ENCODE measurements around the gene RTL10. TPM values are rescaled to one million over a fixed set of nuclear protein-coding genes. Genes with fewer than 3 reads are reported as not detected.

RTL10 gene
- total RNA-seq, 1 donor from 2014 or later, result 20.5 TPM

DNA sequence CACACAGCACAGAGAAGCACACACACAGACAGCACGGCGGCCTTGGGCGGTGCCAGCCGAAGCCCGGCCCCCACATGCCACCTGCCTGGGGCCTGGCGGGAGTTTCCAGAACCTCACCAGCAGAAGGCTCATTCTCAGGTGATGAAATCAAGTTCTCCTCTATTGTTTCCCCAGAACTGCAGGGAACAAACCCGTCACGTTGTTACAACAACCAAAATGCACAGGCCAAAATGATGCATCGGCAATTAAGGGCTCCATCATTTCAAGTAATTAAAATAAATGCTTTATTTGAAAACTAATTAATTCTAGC, 30.8 kb downstream of the RTL10 start:
- H3K9me3 ChIP-seq, result no peaks in the 10 kb centered on the region
- H3K4me3 ChIP-seq, result no peak overlapping the region
- H3K27ac ChIP-seq, result no peak overlapping the region
- no peaks in the 10 kb centered on the region for H3K27me3 ChIP-seq
- peaks cover 5% of the 10 kb centered on the region for H3K4me1 ChIP-seq
- no peaks in the 10 kb centered on the region for H3K36me3 ChIP-seq
- DNase-seq (peak; percentile 61), ATAC-seq (peak; percentile 21)
- TF ChIP-seq, protein P1, sequence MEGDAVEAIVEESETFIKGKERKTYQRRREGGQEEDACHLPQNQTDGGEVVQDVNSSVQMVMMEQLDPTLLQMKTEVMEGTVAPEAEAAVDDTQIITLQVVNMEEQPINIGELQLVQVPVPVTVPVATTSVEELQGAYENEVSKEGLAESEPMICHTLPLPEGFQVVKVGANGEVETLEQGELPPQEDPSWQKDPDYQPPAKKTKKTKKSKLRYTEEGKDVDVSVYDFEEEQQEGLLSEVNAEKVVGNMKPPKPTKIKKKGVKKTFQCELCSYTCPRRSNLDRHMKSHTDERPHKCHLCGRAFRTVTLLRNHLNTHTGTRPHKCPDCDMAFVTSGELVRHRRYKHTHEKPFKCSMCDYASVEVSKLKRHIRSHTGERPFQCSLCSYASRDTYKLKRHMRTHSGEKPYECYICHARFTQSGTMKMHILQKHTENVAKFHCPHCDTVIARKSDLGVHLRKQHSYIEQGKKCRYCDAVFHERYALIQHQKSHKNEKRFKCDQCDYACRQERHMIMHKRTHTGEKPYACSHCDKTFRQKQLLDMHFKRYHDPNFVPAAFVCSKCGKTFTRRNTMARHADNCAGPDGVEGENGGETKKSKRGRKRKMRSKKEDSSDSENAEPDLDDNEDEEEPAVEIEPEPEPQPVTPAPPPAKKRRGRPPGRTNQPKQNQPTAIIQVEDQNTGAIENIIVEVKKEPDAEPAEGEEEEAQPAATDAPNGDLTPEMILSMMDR (IDR thresholded peaks at IDR 0.05), result no peak
- intact Hi-C loops (cut with DNase I), result no loop called here

DNA sequence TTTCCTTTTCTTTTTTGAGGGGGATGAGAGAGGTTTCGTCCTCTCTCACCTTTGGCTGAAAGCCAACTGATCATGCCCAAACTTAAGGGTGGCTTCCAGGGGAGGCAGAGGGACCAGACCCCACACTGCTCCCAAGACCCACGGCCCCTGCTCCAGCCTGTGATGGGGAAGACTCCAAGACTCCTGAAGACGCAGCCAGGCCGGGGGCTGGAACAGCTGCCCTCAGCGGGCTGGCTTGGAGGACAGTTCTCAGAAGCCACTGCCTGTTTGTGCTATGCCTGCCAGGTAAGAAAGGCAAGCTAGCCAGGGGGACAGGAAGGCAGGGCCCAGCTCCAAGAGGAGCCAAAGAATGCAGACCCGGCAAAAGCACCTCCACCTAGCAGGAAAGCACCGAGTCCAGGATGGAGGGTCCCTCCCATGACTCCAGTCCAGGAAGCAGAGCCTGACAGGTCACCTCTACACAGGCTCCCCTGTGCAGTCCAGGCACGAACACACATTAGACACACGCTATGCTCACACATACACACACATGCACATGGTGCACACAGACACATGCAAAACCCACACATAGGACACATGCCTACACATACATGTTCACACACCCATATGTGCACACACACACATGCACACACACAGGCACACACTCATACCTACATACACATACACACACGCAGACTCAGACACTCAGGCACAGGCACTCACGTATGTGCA, 31.3 kb downstream of the RTL10 start:
- no peak overlapping the region for H3K4me3 ChIP-seq
- intact Hi-C loops (cut with DNase I), result no loop called here
- H3K4me1 ChIP-seq, result peaks cover 5% of the 10 kb centered on the region
- no peaks in the 10 kb centered on the region for H3K36me3 ChIP-seq
- DNase-seq, result no peak
- TF ChIP-seq, protein P1 (IDR thresholded peaks at IDR 0.05), result no peak
- no peak overlapping the region for H3K27ac ChIP-seq
- H3K27me3 ChIP-seq, result no peaks in the 10 kb centered on the region
- ATAC-seq, result no peak
- H3K9me3 ChIP-seq, result no peaks in the 10 kb centered on the region

DNA sequence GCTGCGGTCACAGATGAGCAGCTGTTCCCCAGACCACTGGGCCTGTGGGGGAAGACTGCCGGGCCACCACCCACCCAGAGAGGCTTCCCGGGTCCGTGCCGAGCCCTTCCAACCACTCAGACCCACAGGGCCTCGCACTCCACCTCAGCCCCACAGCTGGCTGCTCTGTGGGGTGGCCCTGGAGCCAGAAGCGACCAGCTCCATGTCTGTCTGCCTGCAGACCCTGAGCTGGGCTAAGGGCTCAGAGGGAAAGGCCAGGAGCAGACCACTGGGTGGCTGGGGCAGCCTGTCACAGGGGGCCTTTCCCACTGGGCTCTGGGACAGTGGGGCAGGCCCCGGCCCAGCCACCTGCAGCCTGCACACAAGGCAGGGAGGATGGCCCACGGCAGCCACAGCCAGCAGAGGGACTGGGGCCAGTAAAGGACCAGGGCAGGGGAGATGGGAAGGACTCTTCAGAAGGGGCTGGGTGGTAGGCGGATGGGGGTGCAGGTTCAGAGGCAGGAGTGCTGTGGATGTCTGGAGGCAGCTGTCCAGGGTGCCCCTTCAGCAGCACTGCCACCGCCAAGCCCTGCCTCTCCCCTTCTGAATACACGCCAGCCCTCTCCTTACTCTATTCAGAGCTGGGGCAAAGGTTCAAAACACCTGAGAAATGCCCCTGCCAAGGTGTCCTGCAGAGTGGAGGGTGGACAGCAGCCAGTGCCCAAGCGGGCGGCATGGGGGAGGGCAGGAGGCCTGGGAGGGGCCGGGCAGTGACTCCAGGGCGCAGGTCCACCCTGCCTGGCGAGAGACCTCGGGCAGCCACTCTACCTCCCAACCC, 32.2 kb downstream of the RTL10 start:
- Histone ChIP-seq H3K36me3 (no peaks in the 10 kb centered on the region), H3K9me3 (no peaks in the 10 kb centered on the region), H3K27me3 (no peaks in the 10 kb centered on the region), H3K4me3 (no peak overlapping the region), H3K4me1 (peaks cover 10% of the 10 kb centered on the region), H3K27ac (no peak overlapping the region)
- ATAC-seq, result peak; percentile 43
- DNase-seq, result peak; percentile 70
- intact Hi-C loops (cut with DNase I), result no loop called here
- TF ChIP-seq, protein P1 (IDR thresholded peaks at IDR 0.05), result no peak

DNA sequence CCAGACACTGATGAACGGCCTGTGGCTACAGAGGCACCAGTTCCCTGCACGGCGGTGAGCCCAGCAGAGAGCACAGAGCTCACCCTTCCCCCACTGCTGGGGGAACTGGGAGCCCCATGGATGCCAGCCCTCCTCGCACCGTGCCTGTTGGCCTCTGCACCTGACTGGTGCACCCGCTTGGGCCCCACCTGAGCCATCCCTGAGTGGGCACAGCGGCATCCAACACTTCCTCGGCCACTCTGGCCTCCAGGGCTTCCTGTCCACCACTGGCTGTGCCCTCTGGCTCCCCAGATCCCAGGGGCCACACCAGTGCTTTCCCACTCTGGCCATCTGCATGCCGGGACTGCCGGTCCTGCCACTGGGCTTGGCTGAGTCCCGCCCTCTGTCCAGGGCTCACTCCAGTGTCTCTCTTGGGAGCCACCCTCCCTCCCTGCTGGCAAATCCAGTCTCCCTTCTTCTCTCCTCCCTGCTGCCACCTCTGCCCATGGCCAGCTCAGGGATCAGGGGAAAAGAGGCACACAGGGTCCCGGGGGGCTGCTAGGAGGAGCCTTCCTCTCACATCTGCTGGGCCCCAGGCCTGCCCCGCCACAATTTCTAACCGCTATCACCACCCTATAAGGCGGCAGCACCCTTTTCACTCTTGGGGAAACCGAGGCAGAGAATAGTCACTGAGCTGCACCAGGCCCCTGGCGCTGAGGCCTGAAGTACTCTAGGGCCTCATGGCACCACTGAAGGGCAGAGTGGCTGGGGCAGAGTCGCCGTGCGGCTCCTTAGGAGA, 33.0 kb downstream of the RTL10 start:
- TF ChIP-seq, protein P1 (IDR thresholded peaks at IDR 0.05), result no peak
- Histone ChIP-seq H3K27me3 (no peaks in the 10 kb centered on the region), H3K27ac (no peak overlapping the region), H3K36me3 (no peaks in the 10 kb centered on the region), H3K4me3 (no peak overlapping the region), H3K9me3 (no peaks in the 10 kb centered on the region), H3K4me1 (peaks cover 10% of the 10 kb centered on the region)
- DNase-seq (peak; percentile 56), ATAC-seq (no peak)
- intact Hi-C loops (cut with DNase I), result no loop called here

DNA sequence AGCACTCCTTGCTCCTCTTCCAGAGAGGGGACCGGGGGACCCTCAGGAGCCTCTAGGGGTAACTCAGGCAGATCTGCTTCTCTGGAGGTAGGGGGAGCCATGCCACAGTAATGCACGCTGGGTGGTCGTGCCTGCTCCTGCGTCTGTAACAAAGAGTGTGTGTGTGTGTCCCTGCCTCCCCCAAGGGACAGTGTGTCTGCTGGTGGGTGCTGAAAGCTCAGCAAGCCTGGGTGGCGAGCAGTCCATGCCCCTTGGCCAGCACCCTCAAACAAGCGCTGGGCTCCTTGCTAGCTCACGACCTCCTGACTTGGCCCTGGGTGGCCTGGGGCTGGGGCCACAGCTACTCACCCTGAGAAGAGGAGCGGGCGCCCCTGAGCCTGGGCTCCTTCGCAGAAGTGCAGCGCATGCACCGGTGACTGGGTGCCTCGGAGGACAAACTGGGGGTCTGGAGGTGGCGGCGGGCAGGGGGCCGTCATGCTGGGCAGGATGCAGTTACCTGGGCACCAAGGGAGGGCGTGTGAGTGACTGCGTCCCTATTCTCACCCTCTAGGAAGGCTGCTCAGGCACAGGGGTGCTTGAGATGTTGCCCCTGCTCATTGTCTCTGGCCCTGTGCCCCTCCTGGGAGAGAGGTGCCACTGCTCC, 33.7 kb downstream of the RTL10 start:
- DNase-seq, result peak; percentile 56

More for the DNA sequence above, 33.7 kb downstream of the RTL10 start:
- H3K27ac ChIP-seq, result no peak overlapping the region
- intact Hi-C loops (cut with DNase I), result no loop called here
- no peaks in the 10 kb centered on the region for H3K27me3 ChIP-seq
- H3K9me3 ChIP-seq, result no peaks in the 10 kb centered on the region
- TF ChIP-seq, protein P1 (IDR thresholded peaks at IDR 0.05), result no peak
- ATAC-seq, result no peak
- H3K4me3 ChIP-seq, result no peak overlapping the region
- H3K36me3 ChIP-seq, result no peaks in the 10 kb centered on the region
- H3K4me1 ChIP-seq, result peaks cover 10% of the 10 kb centered on the region

All from upper lobe of right lung (tissue), 1 donor.